VCaP (cell line): ENCODE data around the gene CAMKMT.

Source experiments
- H3K27ac ChIP-seq: fragments of 450-650 bp; 2 replicates; pipeline ENCODE4 v1.5.1; 2017
- TF ChIP-seq, protein P1 (sequence below): fragments of 450-650 bp; conservative IDR thresholded peaks from 2 replicates; pipeline ENCODE4 v1.5.1; 2017; ENCODE audit warnings: mild to moderate bottlenecking, moderate library complexity

The CAMKMT gene

DNA sequence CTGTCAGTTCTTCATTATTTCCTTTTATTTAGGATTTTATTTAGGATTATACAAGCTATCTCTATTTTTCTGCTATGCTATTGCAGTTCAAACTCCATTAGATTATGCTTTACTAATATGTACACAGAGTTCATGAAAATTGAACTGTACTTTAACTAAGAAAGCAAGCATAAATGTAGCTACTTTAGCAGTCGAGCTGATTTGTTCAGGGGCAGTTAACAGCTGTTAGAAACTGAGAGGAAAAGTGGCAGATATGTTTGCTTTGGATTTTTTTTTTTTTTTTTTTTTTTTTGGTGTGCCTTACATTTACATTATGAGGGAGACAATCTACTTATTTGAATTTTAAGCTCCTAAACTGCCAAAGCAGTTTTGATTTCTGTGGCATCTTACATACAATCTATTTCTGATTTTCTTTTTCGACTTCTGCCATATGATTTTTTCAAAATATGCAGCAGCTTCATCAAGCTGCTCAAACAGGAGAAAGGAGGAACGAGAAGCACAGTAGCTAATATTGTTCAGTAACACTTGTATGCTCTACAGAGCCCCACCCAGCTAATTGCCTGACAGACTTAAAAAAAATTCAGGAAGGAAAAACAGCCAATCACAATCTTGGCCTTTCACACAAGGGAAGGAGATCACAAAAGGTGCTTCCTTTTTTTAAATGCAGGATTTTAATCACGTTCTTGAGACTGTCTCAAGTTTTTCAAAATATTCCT is 346.4 kb downstream of the CAMKMT start:
- TF ChIP-seq, protein P1, sequence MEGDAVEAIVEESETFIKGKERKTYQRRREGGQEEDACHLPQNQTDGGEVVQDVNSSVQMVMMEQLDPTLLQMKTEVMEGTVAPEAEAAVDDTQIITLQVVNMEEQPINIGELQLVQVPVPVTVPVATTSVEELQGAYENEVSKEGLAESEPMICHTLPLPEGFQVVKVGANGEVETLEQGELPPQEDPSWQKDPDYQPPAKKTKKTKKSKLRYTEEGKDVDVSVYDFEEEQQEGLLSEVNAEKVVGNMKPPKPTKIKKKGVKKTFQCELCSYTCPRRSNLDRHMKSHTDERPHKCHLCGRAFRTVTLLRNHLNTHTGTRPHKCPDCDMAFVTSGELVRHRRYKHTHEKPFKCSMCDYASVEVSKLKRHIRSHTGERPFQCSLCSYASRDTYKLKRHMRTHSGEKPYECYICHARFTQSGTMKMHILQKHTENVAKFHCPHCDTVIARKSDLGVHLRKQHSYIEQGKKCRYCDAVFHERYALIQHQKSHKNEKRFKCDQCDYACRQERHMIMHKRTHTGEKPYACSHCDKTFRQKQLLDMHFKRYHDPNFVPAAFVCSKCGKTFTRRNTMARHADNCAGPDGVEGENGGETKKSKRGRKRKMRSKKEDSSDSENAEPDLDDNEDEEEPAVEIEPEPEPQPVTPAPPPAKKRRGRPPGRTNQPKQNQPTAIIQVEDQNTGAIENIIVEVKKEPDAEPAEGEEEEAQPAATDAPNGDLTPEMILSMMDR = no peak

DNA sequence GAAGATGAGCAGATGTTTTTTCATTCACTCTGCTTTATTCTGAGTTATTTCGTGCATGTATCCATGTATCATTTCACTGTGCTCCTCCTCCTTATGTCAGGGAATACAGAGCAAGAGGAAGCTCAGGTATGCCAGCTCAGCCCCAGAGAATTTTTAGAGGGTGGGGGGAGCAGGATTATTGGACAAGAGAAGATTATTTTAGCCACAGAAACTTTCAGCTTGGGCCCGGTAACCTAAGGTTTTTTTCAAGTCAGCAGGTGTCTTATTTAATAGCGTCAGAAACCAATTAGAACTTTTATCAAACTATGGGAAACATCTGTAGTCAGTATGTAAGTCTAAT is 346.9 kb downstream of the CAMKMT start:
- H3K27ac ChIP-seq = no peak overlapping the region
- TF ChIP-seq, protein P1 = no peak

More for the DNA sequence above, 346.4 kb downstream of the CAMKMT start:
- H3K27ac ChIP-seq = no peak overlapping the region

DNA sequence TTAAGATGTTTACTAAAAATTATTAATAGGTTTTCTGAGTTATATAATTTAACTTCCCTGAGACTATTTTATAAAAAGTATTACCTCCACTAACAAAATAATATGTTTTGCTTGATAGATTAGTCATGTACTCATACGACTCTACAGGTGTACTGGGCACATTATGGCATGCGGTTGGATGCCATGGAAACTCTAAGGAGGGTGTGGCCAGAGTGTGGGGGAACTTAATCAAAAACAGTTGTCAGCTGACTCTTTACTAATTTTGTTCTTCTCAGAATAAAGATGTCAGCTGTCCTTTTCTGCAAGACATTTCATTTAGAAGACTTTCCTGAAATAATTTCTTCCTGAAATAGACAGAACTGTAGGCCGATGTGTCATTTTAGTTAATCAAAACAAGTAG is 351.4 kb downstream of the CAMKMT start:
- TF ChIP-seq, protein P1 = no peak
- no peak overlapping the region for H3K27ac ChIP-seq

- H3K27ac ChIP-seq = no peak overlapping the region
- TF ChIP-seq, protein P1 = peak; percentile 72
These were observed 353.9 kb downstream of the CAMKMT start for GRCh38 chr2:44715671-44716081.

GRCh38 chr2:44716131-44716530 is 354.4 kb downstream of the CAMKMT start:
- TF ChIP-seq, protein P1 = no peak
- no peak overlapping the region for H3K27ac ChIP-seq

DNA sequence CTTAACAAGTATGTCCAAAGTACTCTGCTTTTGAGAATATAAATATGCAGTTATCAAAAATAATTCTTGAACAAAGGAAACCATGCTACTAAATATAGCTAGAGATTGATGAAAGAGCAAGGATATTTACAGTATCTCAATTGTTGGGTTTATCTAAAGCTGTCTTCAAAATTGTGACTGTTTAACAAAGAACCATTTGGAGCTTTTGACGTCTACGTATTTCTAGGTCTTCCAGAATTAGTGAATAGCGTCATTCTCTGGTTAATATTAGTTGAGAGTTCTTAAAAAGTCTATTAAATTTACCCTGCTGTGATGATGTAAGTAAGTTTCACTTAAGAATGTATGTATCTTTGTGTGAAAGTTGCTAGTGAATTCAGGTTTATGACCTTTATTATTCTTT is 356.7 kb downstream of the CAMKMT start:
- TF ChIP-seq, protein P1 = no peak
- H3K27ac ChIP-seq = no peak overlapping the region

- TF ChIP-seq, protein P1 = no peak
- H3K27ac ChIP-seq = no peak overlapping the region
These were observed 357.8 kb downstream of the CAMKMT start for GRCh38 chr2:44719562-44719961.
